Measurements from ENCODE around the gene GPATCH1. TPM values are rescaled to one million over a fixed set of nuclear protein-coding genes. Genes with fewer than 3 reads are reported as not detected.

Gene GPATCH1
- total and polyA plus RNA-seq, 2 of the 13 experiments (the other 11 are each of a cell fraction or from before 2014, with no cell fraction given) = 6.8 to 6.9 TPM

DNA sequence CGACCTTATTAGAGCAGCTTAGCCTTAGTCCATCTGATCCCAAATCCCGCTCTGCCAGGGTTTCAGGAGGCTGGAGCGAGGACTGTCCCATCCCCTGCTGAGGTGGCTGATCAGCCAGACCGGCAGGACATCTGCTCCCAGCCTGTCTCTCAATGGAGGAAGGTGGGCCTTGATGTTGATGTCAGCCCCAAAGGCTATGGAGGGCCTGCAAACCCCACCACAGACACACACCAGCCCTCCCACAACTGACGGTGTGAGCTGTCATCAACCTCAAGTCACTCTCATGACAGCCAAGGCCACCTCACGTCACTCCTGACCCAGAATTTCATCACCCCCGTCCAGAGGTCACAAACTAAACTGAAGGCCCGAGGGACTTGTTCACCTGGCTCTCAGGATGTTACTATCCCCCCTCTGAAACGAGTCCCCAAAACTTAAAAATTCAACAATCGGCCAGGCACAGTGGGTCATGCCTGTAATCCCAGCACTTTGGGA lies 41.8 kb upstream of the GPATCH1 start (continued):
- TF ChIP-seq, protein P1, sequence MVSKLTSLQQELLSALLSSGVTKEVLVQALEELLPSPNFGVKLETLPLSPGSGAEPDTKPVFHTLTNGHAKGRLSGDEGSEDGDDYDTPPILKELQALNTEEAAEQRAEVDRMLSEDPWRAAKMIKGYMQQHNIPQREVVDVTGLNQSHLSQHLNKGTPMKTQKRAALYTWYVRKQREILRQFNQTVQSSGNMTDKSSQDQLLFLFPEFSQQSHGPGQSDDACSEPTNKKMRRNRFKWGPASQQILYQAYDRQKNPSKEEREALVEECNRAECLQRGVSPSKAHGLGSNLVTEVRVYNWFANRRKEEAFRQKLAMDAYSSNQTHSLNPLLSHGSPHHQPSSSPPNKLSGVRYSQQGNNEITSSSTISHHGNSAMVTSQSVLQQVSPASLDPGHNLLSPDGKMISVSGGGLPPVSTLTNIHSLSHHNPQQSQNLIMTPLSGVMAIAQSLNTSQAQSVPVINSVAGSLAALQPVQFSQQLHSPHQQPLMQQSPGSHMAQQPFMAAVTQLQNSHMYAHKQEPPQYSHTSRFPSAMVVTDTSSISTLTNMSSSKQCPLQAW (CRISPR knock-in tag; IDR thresholded peaks at IDR 0.05) = peak; percentile 54; the same call in 1 of the 2 replicates
- 0 out of 2 replicates have a peak, but pooled peaks have one; percentile 25 for TF ChIP-seq PHF20 (CRISPR knock-in tag; IDR thresholded peaks at IDR 0.05)
- no peak for TF ChIP-seq ZSCAN9 (CRISPR knock-in tag; IDR thresholded peaks at IDR 0.05; ENCODE audit: borderline replicate concordance)
- TF ChIP-seq ZNF296 (CRISPR knock-in tag; conservative IDR thresholded peaks at IDR 0.05) = no peak
- peak; percentile 17; the same call in 1 of the 2 replicates for TF ChIP-seq POLR2G (IDR thresholded peaks at IDR 0.05; ENCODE audit: low read depth, low read length)
- TF ChIP-seq RORA (CRISPR knock-in tag; IDR thresholded peaks at IDR 0.05) = no peak
- peak; percentile 46 for TF ChIP-seq ZFY (CRISPR knock-in tag; IDR thresholded peaks at IDR 0.05)
- TF ChIP-seq REXO4 (CRISPR knock-in tag; IDR thresholded peaks at IDR 0.05; ENCODE audit: borderline replicate concordance) = no peak
- TF ChIP-seq, protein P2, sequence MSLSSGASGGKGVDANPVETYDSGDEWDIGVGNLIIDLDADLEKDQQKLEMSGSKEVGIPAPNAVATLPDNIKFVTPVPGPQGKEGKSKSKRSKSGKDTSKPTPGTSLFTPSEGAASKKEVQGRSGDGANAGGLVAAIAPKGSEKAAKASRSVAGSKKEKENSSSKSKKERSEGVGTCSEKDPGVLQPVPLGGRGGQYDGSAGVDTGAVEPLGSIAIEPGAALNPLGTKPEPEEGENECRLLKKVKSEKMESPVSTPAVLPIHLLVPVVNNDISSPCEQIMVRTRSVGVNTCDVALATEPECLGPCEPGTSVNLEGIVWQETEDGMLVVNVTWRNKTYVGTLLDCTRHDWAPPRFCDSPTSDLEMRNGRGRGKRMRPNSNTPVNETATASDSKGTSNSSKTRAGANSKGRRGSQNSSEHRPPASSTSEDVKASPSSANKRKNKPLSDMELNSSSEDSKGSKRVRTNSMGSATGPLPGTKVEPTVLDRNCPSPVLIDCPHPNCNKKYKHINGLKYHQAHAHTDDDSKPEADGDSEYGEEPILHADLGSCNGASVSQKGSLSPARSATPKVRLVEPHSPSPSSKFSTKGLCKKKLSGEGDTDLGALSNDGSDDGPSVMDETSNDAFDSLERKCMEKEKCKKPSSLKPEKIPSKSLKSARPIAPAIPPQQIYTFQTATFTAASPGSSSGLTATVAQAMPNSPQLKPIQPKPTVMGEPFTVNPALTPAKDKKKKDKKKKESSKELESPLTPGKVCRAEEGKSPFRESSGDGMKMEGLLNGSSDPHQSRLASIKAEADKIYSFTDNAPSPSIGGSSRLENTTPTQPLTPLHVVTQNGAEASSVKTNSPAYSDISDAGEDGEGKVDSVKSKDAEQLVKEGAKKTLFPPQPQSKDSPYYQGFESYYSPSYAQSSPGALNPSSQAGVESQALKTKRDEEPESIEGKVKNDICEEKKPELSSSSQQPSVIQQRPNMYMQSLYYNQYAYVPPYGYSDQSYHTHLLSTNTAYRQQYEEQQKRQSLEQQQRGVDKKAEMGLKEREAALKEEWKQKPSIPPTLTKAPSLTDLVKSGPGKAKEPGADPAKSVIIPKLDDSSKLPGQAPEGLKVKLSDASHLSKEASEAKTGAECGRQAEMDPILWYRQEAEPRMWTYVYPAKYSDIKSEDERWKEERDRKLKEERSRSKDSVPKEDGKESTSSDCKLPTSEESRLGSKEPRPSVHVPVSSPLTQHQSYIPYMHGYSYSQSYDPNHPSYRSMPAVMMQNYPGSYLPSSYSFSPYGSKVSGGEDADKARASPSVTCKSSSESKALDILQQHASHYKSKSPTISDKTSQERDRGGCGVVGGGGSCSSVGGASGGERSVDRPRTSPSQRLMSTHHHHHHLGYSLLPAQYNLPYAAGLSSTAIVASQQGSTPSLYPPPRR (CRISPR knock-in tag; IDR thresholded peaks at IDR 0.05; ENCODE audit: borderline replicate concordance) = peak; percentile 58; the same call in 1 of the 2 replicates
- TF ChIP-seq, protein P3, sequence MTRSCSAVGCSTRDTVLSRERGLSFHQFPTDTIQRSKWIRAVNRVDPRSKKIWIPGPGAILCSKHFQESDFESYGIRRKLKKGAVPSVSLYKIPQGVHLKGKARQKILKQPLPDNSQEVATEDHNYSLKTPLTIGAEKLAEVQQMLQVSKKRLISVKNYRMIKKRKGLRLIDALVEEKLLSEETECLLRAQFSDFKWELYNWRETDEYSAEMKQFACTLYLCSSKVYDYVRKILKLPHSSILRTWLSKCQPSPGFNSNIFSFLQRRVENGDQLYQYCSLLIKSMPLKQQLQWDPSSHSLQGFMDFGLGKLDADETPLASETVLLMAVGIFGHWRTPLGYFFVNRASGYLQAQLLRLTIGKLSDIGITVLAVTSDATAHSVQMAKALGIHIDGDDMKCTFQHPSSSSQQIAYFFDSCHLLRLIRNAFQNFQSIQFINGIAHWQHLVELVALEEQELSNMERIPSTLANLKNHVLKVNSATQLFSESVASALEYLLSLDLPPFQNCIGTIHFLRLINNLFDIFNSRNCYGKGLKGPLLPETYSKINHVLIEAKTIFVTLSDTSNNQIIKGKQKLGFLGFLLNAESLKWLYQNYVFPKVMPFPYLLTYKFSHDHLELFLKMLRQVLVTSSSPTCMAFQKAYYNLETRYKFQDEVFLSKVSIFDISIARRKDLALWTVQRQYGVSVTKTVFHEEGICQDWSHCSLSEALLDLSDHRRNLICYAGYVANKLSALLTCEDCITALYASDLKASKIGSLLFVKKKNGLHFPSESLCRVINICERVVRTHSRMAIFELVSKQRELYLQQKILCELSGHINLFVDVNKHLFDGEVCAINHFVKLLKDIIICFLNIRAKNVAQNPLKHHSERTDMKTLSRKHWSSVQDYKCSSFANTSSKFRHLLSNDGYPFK (CRISPR knock-in tag; IDR thresholded peaks at IDR 0.05; ENCODE audit: borderline replicate concordance) = 0 out of 2 replicates have a peak, but pooled peaks have one; percentile 12
- TF ChIP-seq EP300 (IDR thresholded peaks at IDR 0.05; ENCODE audit: low read depth in 2 of 2, low read length in 2 of 2) = peak in 1 of 2 experiments; percentile 68; a peak in 2 of 4 replicates
- TF ChIP-seq EP300 (CRISPR knock-in tag; IDR thresholded peaks at IDR 0.05; ENCODE audit: borderline replicate concordance) = no peak
- no peak for TF ChIP-seq SCMH1 (CRISPR knock-in tag; IDR thresholded peaks at IDR 0.05; ENCODE audit: borderline replicate concordance)
- TF ChIP-seq, protein P4, sequence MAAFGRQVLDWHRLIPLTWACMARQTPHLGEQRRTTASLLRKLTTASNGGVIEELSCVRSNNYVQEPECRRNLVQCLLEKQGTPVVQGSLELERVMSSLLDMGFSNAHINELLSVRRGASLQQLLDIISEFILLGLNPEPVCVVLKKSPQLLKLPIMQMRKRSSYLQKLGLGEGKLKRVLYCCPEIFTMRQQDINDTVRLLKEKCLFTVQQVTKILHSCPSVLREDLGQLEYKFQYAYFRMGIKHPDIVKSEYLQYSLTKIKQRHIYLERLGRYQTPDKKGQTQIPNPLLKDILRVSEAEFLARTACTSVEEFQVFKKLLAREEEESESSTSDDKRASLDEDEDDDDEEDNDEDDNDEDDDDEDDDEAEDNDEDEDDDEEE (CRISPR knock-in tag; IDR thresholded peaks at IDR 0.05) = no peak
- peak; percentile 27; the same call in 1 of the 2 replicates for TF ChIP-seq AKAP8 (CRISPR knock-in tag; IDR thresholded peaks at IDR 0.05)
- TF ChIP-seq, protein P5, sequence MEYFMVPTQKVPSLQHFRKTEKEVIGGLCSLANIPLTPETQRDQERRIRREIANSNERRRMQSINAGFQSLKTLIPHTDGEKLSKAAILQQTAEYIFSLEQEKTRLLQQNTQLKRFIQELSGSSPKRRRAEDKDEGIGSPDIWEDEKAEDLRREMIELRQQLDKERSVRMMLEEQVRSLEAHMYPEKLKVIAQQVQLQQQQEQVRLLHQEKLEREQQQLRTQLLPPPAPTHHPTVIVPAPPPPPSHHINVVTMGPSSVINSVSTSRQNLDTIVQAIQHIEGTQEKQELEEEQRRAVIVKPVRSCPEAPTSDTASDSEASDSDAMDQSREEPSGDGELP (IDR thresholded peaks at IDR 0.05; ENCODE audit: borderline replicate concordance, low read depth) = no peak
